ENCODE data around the gene TMEM63C. TPM values are rescaled to one million over a fixed set of nuclear protein-coding genes. Genes with fewer than 3 reads are reported as not detected.

The TMEM63C gene
- total RNA-seq, 1 experiment from 2014 or later, result 0.13 TPM

DNA sequence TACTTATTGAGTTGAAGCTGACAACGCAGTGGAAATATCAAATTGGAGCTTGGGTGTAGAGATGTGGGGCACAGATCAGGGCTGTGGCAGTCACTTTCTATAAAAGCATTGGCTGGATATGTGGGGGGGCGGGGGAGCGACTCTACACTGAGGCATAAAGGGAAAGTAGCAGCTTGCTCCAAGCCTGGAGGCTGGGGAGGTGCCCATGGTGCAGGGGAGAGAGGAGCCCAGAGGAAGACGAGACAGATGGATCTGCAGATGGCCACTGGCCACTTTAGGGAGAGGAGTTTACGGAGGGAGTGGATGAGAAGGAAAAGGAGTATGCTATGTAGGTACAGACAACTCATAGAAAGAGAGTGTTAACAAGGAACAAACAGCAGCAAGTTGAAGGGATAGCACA is 102.9 kb downstream of the TMEM63C start:
- Histone ChIP-seq H3K4me1 (ENCODE audit: insufficient read depth, low read length, poor library complexity, severe bottlenecking) (no peaks in the 10 kb centered on the region), H3K27ac (ENCODE audit: low read depth, low read length, poor library complexity, severe bottlenecking) (no peak overlapping the region), H3K4me3 (ENCODE audit: low read depth, low read length, poor library complexity, severe bottlenecking) (no peak overlapping the region), H3K36me3 (ENCODE audit: insufficient read depth, low read length, poor library complexity, severe bottlenecking) (peaks cover 29% of the 10 kb centered on the region), H3K27me3 (replicated peaks; ENCODE audit: insufficient read depth, low read depth, low read length, poor library complexity) (no peaks in the 10 kb centered on the region), H3K9me3 (ENCODE audit: low read depth, low read length, poor library complexity, severe bottlenecking) (no peaks in the 10 kb centered on the region)
- TF ChIP-seq CTCF (conservative IDR thresholded peaks at IDR 0.05; ENCODE audit: low read depth, low read length) (no peak), EZH2 (IDR thresholded peaks at IDR 0.05; ENCODE audit: borderline replicate concordance, low read depth, low read length, poor library complexity, severe bottlenecking) (no peak)
- ChIA-PET POLR2A (ENCODE audit: low non-redundant PET) (no interaction called here), CTCF (no interaction called here)
- no peak for DNase-seq (ENCODE audit: low spot score)
- BruUV-seq (replicated peaks), result no TSS peak
- intact Hi-C loops (cut with micrococcal nuclease; ENCODE audit: unreplicated experiment), result no loop called here

DNA sequence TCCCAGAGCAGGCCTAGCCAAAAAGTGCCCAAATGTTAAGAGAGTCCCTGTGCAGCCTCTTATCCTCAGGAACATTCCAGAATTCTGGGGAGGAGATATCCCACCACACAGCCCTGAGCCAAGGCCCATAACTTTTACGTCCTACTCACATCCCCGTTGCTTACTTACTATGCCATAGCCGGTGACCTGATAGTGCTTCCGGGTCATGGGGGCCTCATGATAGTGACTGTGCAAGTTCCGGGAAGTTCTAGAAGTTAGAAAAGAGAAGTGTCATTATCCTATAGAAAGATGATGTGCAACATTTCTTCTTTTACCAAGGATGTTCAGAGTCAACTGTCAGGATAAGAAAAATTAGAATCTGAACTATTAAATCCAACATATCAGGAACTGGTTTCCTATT is 105.0 kb downstream of the TMEM63C start:
- ChIA-PET CTCF (interaction anchor here (0.7 kb wide), 1 partner anchor 30 kb away, joined by 3 read pairs; no protein-coding TSS in a partner anchor), POLR2A (ENCODE audit: low non-redundant PET) (no interaction called here)
- DNase-seq (ENCODE audit: low spot score), result no peak
- no peak for TF ChIP-seq EZH2 (IDR thresholded peaks at IDR 0.05; ENCODE audit: borderline replicate concordance, low read depth, low read length, poor library complexity, severe bottlenecking)
- no peak for TF ChIP-seq CTCF (conservative IDR thresholded peaks at IDR 0.05; ENCODE audit: low read depth, low read length)
- Histone ChIP-seq H3K4me3 (ENCODE audit: low read depth, low read length, poor library complexity, severe bottlenecking) (no peak overlapping the region), H3K36me3 (ENCODE audit: insufficient read depth, low read length, poor library complexity, severe bottlenecking) (peaks cover 29% of the 10 kb centered on the region), H3K4me1 (ENCODE audit: insufficient read depth, low read length, poor library complexity, severe bottlenecking) (no peaks in the 10 kb centered on the region), H3K9me3 (ENCODE audit: low read depth, low read length, poor library complexity, severe bottlenecking) (no peaks in the 10 kb centered on the region), H3K27ac (ENCODE audit: low read depth, low read length, poor library complexity, severe bottlenecking) (no peak overlapping the region), H3K27me3 (replicated peaks; ENCODE audit: insufficient read depth, low read depth, low read length, poor library complexity) (no peaks in the 10 kb centered on the region)
- no TSS peak for BruUV-seq (replicated peaks)
- intact Hi-C loops (cut with micrococcal nuclease; ENCODE audit: unreplicated experiment), result no loop called here

- H3K36me3 ChIP-seq (ENCODE audit: insufficient read depth, low read length, poor library complexity, severe bottlenecking), result peaks cover 14% of the 10 kb centered on the region
- intact Hi-C loops (cut with micrococcal nuclease; ENCODE audit: unreplicated experiment), result no loop called here
- POLR2A ChIA-PET (ENCODE audit: low non-redundant PET), result no interaction called here
- no peaks in the 10 kb centered on the region for H3K4me1 ChIP-seq (ENCODE audit: insufficient read depth, low read length, poor library complexity, severe bottlenecking)
- H3K27ac ChIP-seq (ENCODE audit: low read depth, low read length, poor library complexity, severe bottlenecking), result no peak overlapping the region
- H3K4me3 ChIP-seq (ENCODE audit: low read depth, low read length, poor library complexity, severe bottlenecking), result no peak overlapping the region
- CTCF ChIA-PET, result no interaction called here
- no TSS peak for BruUV-seq (replicated peaks)
- no peaks in the 10 kb centered on the region for H3K9me3 ChIP-seq (ENCODE audit: low read depth, low read length, poor library complexity, severe bottlenecking)
- no peak for DNase-seq (ENCODE audit: low spot score)
- no peaks in the 10 kb centered on the region for H3K27me3 ChIP-seq (replicated peaks; ENCODE audit: insufficient read depth, low read depth, low read length, poor library complexity)
- TF ChIP-seq CTCF (conservative IDR thresholded peaks at IDR 0.05; ENCODE audit: low read depth, low read length), result no peak
- TF ChIP-seq EZH2 (IDR thresholded peaks at IDR 0.05; ENCODE audit: borderline replicate concordance, low read depth, low read length, poor library complexity, severe bottlenecking), result no peak
Observed at GRCh38 chr14:77290705-77291104, 109.1 kb downstream of the TMEM63C start.

Data from A673 (cell line).